ENCODE measurements around the gene CYRIA.

The CYRIA gene

GRCh38 chr2:16650287-16651249 lies 15.1 kb downstream of the CYRIA start:
- peak; percentile 76 for DNase-seq (ENCODE audit: low read depth, low spot score)

GRCh38 chr2:16649353-16650286 lies 16.0 kb downstream of the CYRIA start:
- DNase-seq (ENCODE audit: low read depth, low spot score), result no peak

- no peak for DNase-seq (ENCODE audit: low read depth, low spot score)
Observed at GRCh38 chr2:16647992-16648617, 17.5 kb downstream of the CYRIA start.

- no peak for DNase-seq (ENCODE audit: low read depth, low spot score)
Observed at GRCh38 chr2:16645775-16646559, 19.7 kb downstream of the CYRIA start.

- peak; percentile 33 for DNase-seq (ENCODE audit: low read depth, low spot score)
Observed at GRCh38 chr2:16645088-16645487, 20.5 kb downstream of the CYRIA start.

GRCh38 chr2:16644221-16644925 lies 21.3 kb downstream of the CYRIA start:
- peak; percentile 34 for DNase-seq (ENCODE audit: low read depth, low spot score)

GRCh38 chr2:16643099-16643498 lies 22.5 kb downstream of the CYRIA start:
- no peak for DNase-seq (ENCODE audit: low read depth, low spot score)

GRCh38 chr2:16642088-16642487 lies 23.5 kb downstream of the CYRIA start:
- DNase-seq (ENCODE audit: low read depth, low spot score), result no peak

GRCh38 chr2:16641509-16641908 lies 24.1 kb downstream of the CYRIA start:
- DNase-seq (ENCODE audit: low read depth, low spot score), result no peak

- DNase-seq (ENCODE audit: low read depth, low spot score), result no peak
Observed at GRCh38 chr2:16640867-16641266, 24.8 kb downstream of the CYRIA start.

- DNase-seq (ENCODE audit: low read depth, low spot score), result no peak
Observed at GRCh38 chr2:16640001-16640700, 25.5 kb downstream of the CYRIA start.

GRCh38 chr2:16639431-16639830 lies 26.2 kb downstream of the CYRIA start:
- DNase-seq (ENCODE audit: low read depth, low spot score), result no peak

GRCh38 chr2:16638946-16639345 lies 26.7 kb downstream of the CYRIA start:
- no peak for DNase-seq (ENCODE audit: low read depth, low spot score)

GRCh38 chr2:16637304-16637703 lies 28.3 kb downstream of the CYRIA start:
- no peak for DNase-seq (ENCODE audit: low read depth, low spot score)

GRCh38 chr2:16635791-16636699 lies 29.6 kb downstream of the CYRIA start:
- peak; percentile 63 for DNase-seq (ENCODE audit: low read depth, low spot score)

- peak; percentile 39 for DNase-seq (ENCODE audit: low read depth, low spot score)
Observed at GRCh38 chr2:16633621-16634430, 31.8 kb downstream of the CYRIA start.

GRCh38 chr2:16632598-16632997 lies 33.0 kb downstream of the CYRIA start:
- DNase-seq (ENCODE audit: low read depth, low spot score), result no peak

GRCh38 chr2:16630463-16630862 lies 35.2 kb downstream of the CYRIA start:
- no peak for DNase-seq (ENCODE audit: low read depth, low spot score)
